Loucy (cell line): ENCODE data around the gene CD4.
"Not testable (repeated sequence)": the region's sequence is repeated elsewhere in the genome, so short reads cannot be mapped to it uniquely, and the experiment has no call there.

Source experiments
- H2AFZ ChIP-seq: fragments of 200-600 bp; sonication (generic); 2 replicates; pipeline ENCODE4 v1.6.0; 2016; ENCODE audit warnings: antibody characterized with exemption, mild to moderate bottlenecking, low read length, moderate library complexity
- H3F3A ChIP-seq: fragments of 200-600 bp; 2 replicates; pipeline ENCODE4 v1.6.0; 2016; ENCODE audit warnings: antibody characterized with exemption, low read depth, mild to moderate bottlenecking
- H3K27me3 ChIP-seq: fragments of 200-600 bp; sonication (generic); 2 replicates; pipeline ENCODE4 v1.6.1; 2014; ENCODE audit warnings: low read length, mild to moderate bottlenecking; ENCODE audit not compliant: insufficient read depth, poor library complexity, severe bottlenecking
- H3K36me3 ChIP-seq: fragments of 200-600 bp; sonication (generic); 2 replicates; pipeline ENCODE4 v1.6.1; 2016; ENCODE audit warnings: low read length; ENCODE audit not compliant: insufficient read depth
- H3K4me1 ChIP-seq: fragments of 200-600 bp; sonication (generic); 2 replicates; pipeline ENCODE4 v1.5.1; 2014; ENCODE audit warnings: low read length, mild to moderate bottlenecking; ENCODE audit not compliant: insufficient read depth, poor library complexity, severe bottlenecking
- H3K4me2 ChIP-seq: fragments of 200-600 bp; sonication (generic); 2 replicates; pipeline ENCODE4 v1.6.0; 2014; ENCODE audit warnings: antibody characterized with exemption, low read length, low read depth, mild to moderate bottlenecking; ENCODE audit not compliant: poor library complexity, severe bottlenecking
- H3K4me3 ChIP-seq: fragments of 200-600 bp; sonication (generic); 2 replicates; pipeline ENCODE4 v1.5.1; 2014; ENCODE audit warnings: low read length, mild to moderate bottlenecking, mixed read lengths; ENCODE audit not compliant: poor library complexity, severe bottlenecking
- H3K79me2 ChIP-seq: fragments of 200-600 bp; sonication (generic); 2 replicates; pipeline ENCODE4 v1.6.1; 2014; ENCODE audit warnings: low read length; ENCODE audit not compliant: insufficient read depth
- H3K9ac ChIP-seq: fragments of 200-600 bp; sonication (generic); 2 replicates; pipeline ENCODE4 v1.6.0; 2014; ENCODE audit warnings: mild to moderate bottlenecking, low read depth, low read length, moderate library complexity; ENCODE audit not compliant: poor library complexity, severe bottlenecking
- H3K9me2 ChIP-seq: fragments of 200-600 bp; sonication (generic); replicated peaks from 2 replicates; pipeline ENCODE4 v1.6.1; 2016; ENCODE audit warnings: low read depth, low read length, mixed read lengths
- H3K9me3 ChIP-seq: fragments of 200-600 bp; sonication (generic); 2 replicates; pipeline ENCODE4 v1.6.1; 2014; ENCODE audit warnings: mild to moderate bottlenecking, antibody characterized with exemption, low read length, low read depth; ENCODE audit not compliant: insufficient read depth
- H4K20me1 ChIP-seq: fragments of 200-600 bp; sonication (generic); 2 replicates; pipeline ENCODE4 v1.6.0; 2014; ENCODE audit warnings: antibody characterized with exemption, low read length, mild to moderate bottlenecking; ENCODE audit not compliant: insufficient read depth, poor library complexity, severe bottlenecking
- CTCF ChIP-seq: fragments of 200-600 bp; sonication (generic); conservative IDR thresholded peaks from 2 replicates; pipeline ENCODE4 v1.5.1; 2014; ENCODE audit warnings: mild to moderate bottlenecking, antibody characterized with exemption, low read length
- EZH2phosphoT487 ChIP-seq: fragments of 200-600 bp; IDR thresholded peaks from 2 replicates; pipeline ENCODE4 v1.6.1; 2018; ENCODE audit warnings: antibody characterized with exemption, mild to moderate bottlenecking, moderate library complexity, borderline replicate concordance

CD4 gene

GRCh38 chr12:6863033-6863432 lies 73.7 kb downstream of the CD4 start:
- peaks cover 2% of the 10 kb centered on the region for H4K20me1 ChIP-seq
- no peak overlapping the region for H3K9ac ChIP-seq
- no peak overlapping the region for H3K4me2 ChIP-seq
- H3K4me1 ChIP-seq: peaks cover 7% of the 10 kb centered on the region
- H3K36me3 ChIP-seq: peaks cover 75% of the 10 kb centered on the region
- H3K9me3 ChIP-seq: no peaks in the 10 kb centered on the region
- H3K9me2 ChIP-seq: no peaks in the 10 kb centered on the region
- H3K4me3 ChIP-seq: no peak overlapping the region
- no peak overlapping the region for H2AFZ ChIP-seq
- H3F3A ChIP-seq: no peaks in the 10 kb centered on the region
- no peak for TF ChIP-seq EZH2phosphoT487
- TF ChIP-seq CTCF: no peak
- peaks cover 4% of the 10 kb centered on the region for H3K27me3 ChIP-seq
- peaks cover 13% of the 10 kb centered on the region for H3K79me2 ChIP-seq

- TF ChIP-seq EZH2phosphoT487 (no peak), CTCF (no peak)
- Histone ChIP-seq H3K9me3 (no peaks in the 10 kb centered on the region), H3K4me3 (no peak overlapping the region), H3K36me3 (peaks cover 68% of the 10 kb centered on the region), H3K27me3 (peaks cover 4% of the 10 kb centered on the region), H3K79me2 (peaks cover 20% of the 10 kb centered on the region), H3K9ac (no peak overlapping the region), H2AFZ (no peak overlapping the region), H3F3A (no peaks in the 10 kb centered on the region), H3K4me2 (no peak overlapping the region), H3K4me1 (peaks cover 7% of the 10 kb centered on the region), H4K20me1 (peaks cover 9% of the 10 kb centered on the region), H3K9me2 (no peaks in the 10 kb centered on the region)
Observed at GRCh38 chr12:6863586-6864321, 74.4 kb downstream of the CD4 start.

- H3K4me1 ChIP-seq: peaks cover 15% of the 10 kb centered on the region
- peaks cover 36% of the 10 kb centered on the region for H3K79me2 ChIP-seq
- H2AFZ ChIP-seq, H3K4me2 ChIP-seq, H3K9me2 ChIP-seq, H3K9ac ChIP-seq, H3K27me3 ChIP-seq, H3K4me3 ChIP-seq, H3K9me3 ChIP-seq, H3F3A ChIP-seq: not testable (repeated sequence)
- peaks cover 64% of the 10 kb centered on the region; the same call in 1 of the 2 replicates for H3K36me3 ChIP-seq
- H4K20me1 ChIP-seq: peaks cover 23% of the 10 kb centered on the region
Observed at GRCh38 chr12:6865307-6865706, 76.0 kb downstream of the CD4 start.
